T-helper 9 cell (primary cell): ENCODE results near the gene NEUROD4.
A peak's percentile ranks its signal among the peaks of the same experiment; 100 is the strongest.

Source experiments
- DNase-seq: peaks from one replicate; pipeline ENCODE4 v3.0.0-alpha.2; 2020

NEUROD4 gene

DNA sequence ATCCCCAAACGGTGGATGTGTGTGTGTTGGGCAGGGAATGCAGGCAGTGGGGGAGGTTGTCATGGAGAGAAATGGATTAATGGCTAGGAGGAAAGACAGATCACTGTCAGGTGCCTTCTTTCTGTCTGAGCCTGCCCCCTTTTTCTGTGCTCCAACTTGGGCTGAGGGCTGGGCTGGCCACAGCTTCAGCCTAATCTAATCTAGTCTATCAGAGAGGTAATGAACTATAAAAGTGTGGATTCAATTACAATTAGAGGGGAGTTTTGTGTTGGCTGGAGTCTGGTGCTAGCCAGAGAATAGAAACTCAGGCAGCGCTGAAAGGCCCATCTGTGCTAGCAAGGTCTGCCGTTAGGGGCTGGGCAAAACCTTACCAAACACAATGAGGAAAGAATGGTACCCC is 41.2 kb downstream of the NEUROD4 start:
- no peak for DNase-seq

DNA sequence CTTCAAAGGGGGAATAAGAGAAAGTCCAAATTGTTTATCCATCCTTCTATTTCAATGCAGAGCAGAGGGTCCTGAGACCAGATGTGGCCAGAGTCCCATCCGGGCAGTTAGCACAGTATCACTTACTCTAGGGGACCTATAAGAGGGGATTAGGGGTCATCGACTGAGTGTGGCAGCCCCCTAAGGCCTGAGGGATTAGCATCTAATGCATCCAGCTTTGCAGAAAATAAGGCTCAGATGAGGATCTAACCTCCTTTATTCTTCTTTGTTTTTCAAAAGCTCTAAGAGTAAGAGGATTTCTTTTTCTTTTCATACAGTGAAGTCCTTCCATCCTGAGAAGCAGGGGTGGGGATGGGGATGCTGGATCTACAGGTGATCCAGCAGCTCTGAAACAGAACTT is 43.5 kb downstream of the NEUROD4 start:
- no peak for DNase-seq

DNA sequence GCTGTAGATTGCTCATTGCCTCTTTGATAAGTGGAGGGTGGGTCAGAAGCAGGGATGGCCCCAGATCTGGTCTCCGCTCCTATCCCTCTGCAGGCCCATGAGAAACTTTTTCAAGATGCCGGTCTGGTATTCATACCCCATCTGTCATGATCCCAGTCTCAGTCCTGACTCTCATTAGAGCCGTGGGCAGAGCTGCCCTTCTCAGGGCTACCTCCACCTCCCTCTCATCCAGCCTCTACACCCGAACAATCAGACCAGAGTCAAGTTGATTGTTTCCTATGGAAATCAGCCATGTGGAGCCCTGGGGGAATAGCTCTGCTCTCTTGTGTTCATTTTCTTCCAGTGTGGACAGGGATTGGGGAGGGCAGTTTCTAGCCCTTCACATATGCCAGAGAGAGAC is 45.8 kb downstream of the NEUROD4 start:
- DNase-seq, result no peak

DNA sequence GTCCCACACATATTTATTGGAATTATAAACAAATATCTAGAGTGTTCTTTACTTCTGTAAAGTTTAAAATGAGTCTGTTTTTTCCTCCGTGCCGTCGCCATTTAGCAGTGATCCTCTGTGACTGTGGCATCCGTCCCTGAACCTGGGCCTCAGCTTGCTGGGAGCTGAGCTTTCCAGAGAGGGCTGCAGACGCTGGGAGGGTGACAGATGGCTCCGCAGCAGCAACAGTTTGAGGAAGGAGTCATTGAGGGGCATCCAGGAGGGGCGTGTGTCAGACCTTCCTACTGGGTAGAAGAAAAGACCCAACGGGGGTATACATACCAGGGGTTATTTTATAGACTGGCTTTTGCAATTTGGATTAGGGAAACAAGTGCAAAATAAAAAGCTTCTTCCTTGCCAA is 47.9 kb downstream of the NEUROD4 start:
- no peak for DNase-seq

DNA sequence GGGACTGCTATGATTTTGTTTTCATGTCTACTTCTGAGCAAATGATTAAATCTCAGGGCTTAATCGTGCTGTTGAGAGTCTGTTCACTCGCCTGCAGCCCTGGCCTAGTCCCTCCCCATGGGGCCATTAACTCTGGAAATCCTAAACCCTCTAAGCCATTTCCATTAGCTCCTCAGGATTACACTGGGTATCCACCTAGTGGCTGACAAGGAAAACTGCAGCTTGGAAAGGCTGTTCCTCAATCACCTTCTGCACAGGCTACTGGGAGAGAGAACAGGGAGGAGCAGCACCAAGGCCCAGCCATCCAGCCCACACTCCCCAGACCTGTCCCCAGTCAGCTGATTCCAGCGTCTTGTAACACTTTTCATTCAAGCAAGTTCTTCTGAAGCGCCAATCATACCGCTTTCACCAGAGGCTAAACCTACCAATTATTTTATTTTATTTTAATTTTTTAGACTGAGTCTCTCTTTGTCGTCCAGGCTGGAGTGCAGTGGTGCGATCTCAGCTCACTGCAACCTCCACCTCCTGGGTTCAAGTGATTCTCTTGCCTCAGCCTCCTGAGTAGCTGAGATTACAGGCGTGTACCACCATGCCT is 48.7 kb downstream of the NEUROD4 start:
- DNase-seq, result no peak

DNA sequence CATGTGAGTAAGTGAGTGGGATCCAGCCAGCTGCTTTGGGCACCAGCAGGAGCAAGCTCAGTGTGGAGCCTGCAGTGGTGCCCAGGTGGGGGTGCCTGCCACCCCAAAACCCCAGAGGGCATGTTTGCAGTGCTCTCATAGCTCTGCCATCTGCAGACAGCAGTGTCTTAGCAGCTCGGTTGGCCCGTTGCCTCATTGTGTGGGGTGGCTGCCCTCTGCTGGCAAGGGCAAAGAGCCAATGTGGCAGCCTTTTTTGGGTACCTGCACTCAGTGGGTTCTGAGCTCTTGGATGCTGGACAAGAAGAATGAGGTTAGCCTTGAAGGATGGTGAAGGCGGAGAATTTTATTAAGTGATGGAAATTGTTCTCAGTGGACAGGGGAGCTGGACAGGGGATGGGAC is 52.3 kb downstream of the NEUROD4 start:
- peak; percentile 58 for DNase-seq

DNA sequence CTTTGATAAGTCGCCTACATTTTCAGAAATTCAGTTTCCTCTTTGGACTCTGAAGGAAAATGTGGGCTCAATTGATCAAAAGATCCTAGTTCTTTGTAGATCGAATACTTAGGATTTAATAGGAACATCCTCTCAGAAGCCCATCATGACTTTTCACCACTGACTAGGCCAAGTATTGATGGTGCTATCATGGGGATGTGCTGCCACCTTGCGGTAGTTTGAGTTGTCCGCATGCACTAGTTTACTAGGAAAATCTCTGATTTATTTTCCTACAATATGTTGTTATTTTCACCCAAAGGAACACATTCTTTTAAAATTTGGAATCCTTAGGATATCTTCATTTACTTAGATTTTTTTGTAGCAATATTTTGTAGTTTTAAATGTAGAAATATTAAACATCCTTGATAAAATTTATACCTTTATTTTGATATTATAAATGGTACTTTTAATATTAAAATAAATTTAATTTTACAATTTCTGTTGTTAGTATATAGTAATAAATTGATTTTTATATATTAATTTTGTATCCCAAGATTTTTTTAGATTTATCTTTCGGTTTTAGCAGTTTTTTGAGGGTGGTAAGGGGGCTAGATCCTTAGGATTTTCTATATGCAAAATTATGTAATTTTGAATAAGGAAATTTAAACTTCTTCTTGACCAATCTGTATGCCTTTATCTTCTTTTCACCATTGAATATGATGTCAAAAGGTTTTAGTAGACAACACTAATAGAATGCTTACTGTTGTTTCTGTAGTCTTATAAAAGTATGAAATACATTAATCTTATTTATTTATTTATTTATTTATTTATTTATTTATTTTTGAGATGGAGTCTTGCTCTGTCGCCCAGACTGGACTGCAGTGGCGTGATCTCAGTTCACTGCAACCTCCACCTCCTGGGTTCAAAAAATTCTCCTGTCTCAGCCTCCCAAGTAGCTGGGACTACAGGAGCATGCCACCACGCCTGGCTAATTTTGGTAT is 53.6 kb downstream of the NEUROD4 start:
- peak; percentile 80 for DNase-seq

DNA sequence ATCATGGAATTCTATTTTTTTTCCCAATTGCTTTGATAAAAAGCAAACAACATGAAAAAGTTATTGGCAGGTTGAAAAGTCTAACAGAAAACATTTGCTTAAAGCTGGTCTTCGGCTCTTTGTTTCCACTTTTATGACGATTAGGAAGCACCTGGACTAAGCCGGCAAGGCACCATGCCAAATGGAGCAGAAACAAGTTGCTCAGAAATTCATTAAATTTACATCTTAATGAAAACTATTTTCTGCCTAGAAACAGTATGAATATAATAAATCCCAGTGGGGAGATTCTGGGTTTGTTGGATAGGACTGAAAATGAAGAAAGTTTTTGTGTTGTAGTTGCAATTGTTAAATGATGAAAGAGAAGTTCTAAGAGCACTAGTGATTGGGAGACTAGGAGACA is 55.0 kb downstream of the NEUROD4 start:
- no peak for DNase-seq
